Activated CD8-positive, alpha-beta memory T cell treated with anti-CD3 and anti-CD28 coated beads, Interleukin-2, amount 10 ng/mL, durations not matched to agents 7 days and 5 days (primary cell): ENCODE results near the gene PPARD. TPM values are rescaled to one million over a fixed set of nuclear protein-coding genes. Genes with fewer than 3 reads are reported as not detected.

Experiments
- ATAC-seq: fragments of 150-1000 bp; cut with Tn5 transposase; one replicate; pipeline ENCODE4 v1.10.0; 2021; ENCODE audit warnings: moderate library complexity
- CTCF ChIA-PET: fragments of 350-600 bp; sonication (Branson Sonifier 250); formaldehyde crosslinking; loops from one replicate; lab custom pipeline; 2021; ENCODE audit warnings: antibody characterized with exemption; lab: Charles Lee
- DNase-seq: peaks from one replicate; pipeline ENCODE4 v3.0.0-alpha.2; 2020
- H3K27ac Mint-ChIP-seq: one replicate; pipeline ENCODE4 v1.8.0; 2021; ENCODE audit warnings: mild to moderate bottlenecking, mixed read lengths
- H3K27me3 Mint-ChIP-seq: one replicate; pipeline ENCODE4 v1.8.0; 2021; ENCODE audit warnings: mixed read lengths
- H3K36me3 Mint-ChIP-seq: one replicate; pipeline ENCODE4 v1.8.0; 2021; ENCODE audit warnings: mild to moderate bottlenecking, mixed read lengths
- H3K4me1 Mint-ChIP-seq: one replicate; pipeline ENCODE4 v1.8.0; 2021; ENCODE audit warnings: mixed read lengths
- H3K4me3 Mint-ChIP-seq: one replicate; pipeline ENCODE4 v1.8.0; 2021; ENCODE audit warnings: mild to moderate bottlenecking, moderate library complexity, mixed read lengths
- H3K9me3 Mint-ChIP-seq: one replicate; pipeline ENCODE4 v1.8.0; 2022; ENCODE audit warnings: low read depth, mixed read lengths
- total RNA-seq, 2 experiments: library from RNA; stranded (reverse); gene quantifications; one replicate each; pipeline ENCODE4 v1.2.3, GENCODE V29; 2021

PPARD gene
- total RNA-seq, 2 experiments from 2014 or later = 16.4 to 18.8 TPM

- H3K4me3 Mint-ChIP-seq = peak overlapping the region; percentile 95
- CTCF ChIA-PET = interaction anchor here (0.6 to 6.6 kb wide), 20 partner anchors 9 to 209 kb away, joined by 3 to 181 read pairs (median 6); partner anchors contain the start of genes DEF6, FANCE and RPL10A
- peaks cover 3% of the 10 kb centered on the region for H3K27me3 Mint-ChIP-seq
- no peak for ATAC-seq
- H3K4me1 Mint-ChIP-seq = peaks cover 31% of the 10 kb centered on the region
- H3K36me3 Mint-ChIP-seq = peaks cover 10% of the 10 kb centered on the region
- DNase-seq = no peak
- no peaks in the 10 kb centered on the region for H3K9me3 Mint-ChIP-seq
- peak overlapping the region; percentile 72 for H3K27ac Mint-ChIP-seq
Observed at GRCh38 chr6:35343092-35343834, 905 bp downstream of the PPARD start.

- no peaks in the 10 kb centered on the region for H3K9me3 Mint-ChIP-seq
- H3K4me3 Mint-ChIP-seq = peak overlapping the region; percentile 95
- no peak overlapping the region for H3K27ac Mint-ChIP-seq
- CTCF ChIA-PET = interaction anchor here (1.2 to 6.6 kb wide), 9 partner anchors 9 to 209 kb away, joined by 3 to 181 read pairs (median 15); partner anchors contain the start of genes DEF6, FANCE and RPL10A
- peaks cover 15% of the 10 kb centered on the region for H3K36me3 Mint-ChIP-seq
- H3K27me3 Mint-ChIP-seq = no peaks in the 10 kb centered on the region
- ATAC-seq = no peak
- DNase-seq = no peak
- peaks cover 37% of the 10 kb centered on the region for H3K4me1 Mint-ChIP-seq
Observed at GRCh38 chr6:35343835-35344550, 1.6 kb downstream of the PPARD start.

- H3K27me3 Mint-ChIP-seq = no peaks in the 10 kb centered on the region
- peaks cover 22% of the 10 kb centered on the region for H3K4me1 Mint-ChIP-seq
- H3K27ac Mint-ChIP-seq = no peak overlapping the region
- H3K36me3 Mint-ChIP-seq = peaks cover 50% of the 10 kb centered on the region
- CTCF ChIA-PET = interaction anchor here (0.7 to 1.6 kb wide), 3 partner anchors 24 to 1920 kb away, joined by 3 read pairs; no protein-coding TSS in a partner anchor
- ATAC-seq = no peak
- no peak for DNase-seq
- H3K4me3 Mint-ChIP-seq = no peak overlapping the region
- no peaks in the 10 kb centered on the region for H3K9me3 Mint-ChIP-seq
Observed at GRCh38 chr6:35351422-35351821, 9.1 kb downstream of the PPARD start.

GRCh38 chr6:35352735-35353134, 10.4 kb downstream of the PPARD start:
- no peak for DNase-seq
- no peaks in the 10 kb centered on the region for H3K27me3 Mint-ChIP-seq
- CTCF ChIA-PET = interaction anchor here (0.5 to 1.6 kb wide), 3 partner anchors 9 to 25 kb away, joined by 3 read pairs; no protein-coding TSS in a partner anchor
- H3K9me3 Mint-ChIP-seq = no peaks in the 10 kb centered on the region
- no peak overlapping the region for H3K4me3 Mint-ChIP-seq
- H3K4me1 Mint-ChIP-seq = peaks cover 19% of the 10 kb centered on the region
- no peak for ATAC-seq
- no peak overlapping the region for H3K27ac Mint-ChIP-seq
- peaks cover 50% of the 10 kb centered on the region for H3K36me3 Mint-ChIP-seq

GRCh38 chr6:35354361-35355135, 12.2 kb downstream of the PPARD start:
- ATAC-seq (no peak), DNase-seq (no peak)
- Mint-ChIP-seq H3K4me3 (no peak overlapping the region), H3K27ac (no peak overlapping the region), H3K9me3 (no peaks in the 10 kb centered on the region), H3K4me1 (peaks cover 16% of the 10 kb centered on the region), H3K27me3 (no peaks in the 10 kb centered on the region), H3K36me3 (peaks cover 42% of the 10 kb centered on the region)
- CTCF ChIA-PET = interaction anchor here (1.7 to 2.5 kb wide), 2 partner anchors 12 to 95 kb away, joined by 5 to 9 read pairs; partner anchors contain the start of gene PPARD

GRCh38 chr6:35356391-35356790, 14.0 kb downstream of the PPARD start:
- ATAC-seq = no peak
- Mint-ChIP-seq H3K4me1 (peaks cover 11% of the 10 kb centered on the region), H3K4me3 (no peak overlapping the region), H3K9me3 (no peaks in the 10 kb centered on the region), H3K36me3 (peaks cover 31% of the 10 kb centered on the region), H3K27me3 (no peaks in the 10 kb centered on the region), H3K27ac (no peak overlapping the region)
- CTCF ChIA-PET = interaction anchor here (1.2 to 2.5 kb wide), 2 partner anchors 63 to 93 kb away, joined by 4 to 9 read pairs; no protein-coding TSS in a partner anchor
- no peak for DNase-seq

GRCh38 chr6:35357677-35358076, 15.3 kb downstream of the PPARD start:
- H3K27me3 Mint-ChIP-seq = no peaks in the 10 kb centered on the region
- no peaks in the 10 kb centered on the region for H3K9me3 Mint-ChIP-seq
- peaks cover 9% of the 10 kb centered on the region for H3K4me1 Mint-ChIP-seq
- H3K36me3 Mint-ChIP-seq = peaks cover 21% of the 10 kb centered on the region
- no peak overlapping the region for H3K27ac Mint-ChIP-seq
- no peak for DNase-seq
- ATAC-seq = no peak
- CTCF ChIA-PET = interaction anchor here (1.3 kb wide), 1 partner anchor 28 kb away, joined by 3 read pairs; no protein-coding TSS in a partner anchor
- H3K4me3 Mint-ChIP-seq = no peak overlapping the region

- DNase-seq (no peak), ATAC-seq (no peak)
- Mint-ChIP-seq H3K4me1 (peaks cover 11% of the 10 kb centered on the region), H3K27me3 (no peaks in the 10 kb centered on the region), H3K4me3 (no peak overlapping the region), H3K27ac (no peak overlapping the region), H3K36me3 (peaks cover 17% of the 10 kb centered on the region), H3K9me3 (no peaks in the 10 kb centered on the region)
- CTCF ChIA-PET = interaction anchor here (1.1 to 1.3 kb wide), 2 partner anchors 28 to 91 kb away, joined by 3 read pairs; no protein-coding TSS in a partner anchor
Observed at GRCh38 chr6:35358086-35358485, 15.7 kb downstream of the PPARD start.

- no peak for DNase-seq
- CTCF ChIA-PET = interaction anchor here (1.2 to 1.9 kb wide), 2 partner anchors 56 to 66 kb away, joined by 3 to 4 read pairs; no protein-coding TSS in a partner anchor
- Mint-ChIP-seq H3K27me3 (no peaks in the 10 kb centered on the region), H3K9me3 (no peaks in the 10 kb centered on the region), H3K4me1 (peaks cover 11% of the 10 kb centered on the region), H3K36me3 (peaks cover 11% of the 10 kb centered on the region), H3K27ac (no peak overlapping the region), H3K4me3 (no peak overlapping the region)
- ATAC-seq = no peak
Observed at GRCh38 chr6:35359346-35359743, 17.0 kb downstream of the PPARD start.

GRCh38 chr6:35359744-35360348, 17.5 kb downstream of the PPARD start:
- Mint-ChIP-seq H3K27ac (no peak overlapping the region), H3K36me3 (peaks cover 9% of the 10 kb centered on the region), H3K9me3 (no peaks in the 10 kb centered on the region), H3K4me1 (peaks cover 11% of the 10 kb centered on the region), H3K4me3 (no peak overlapping the region), H3K27me3 (no peaks in the 10 kb centered on the region)
- ATAC-seq = no peak
- DNase-seq = no peak
- CTCF ChIA-PET = interaction anchor here (1.2 to 1.9 kb wide), 2 partner anchors 55 to 67 kb away, joined by 3 to 4 read pairs; no protein-coding TSS in a partner anchor

- H3K4me1 Mint-ChIP-seq = peaks cover 11% of the 10 kb centered on the region
- no peak overlapping the region for H3K27ac Mint-ChIP-seq
- no peak overlapping the region for H3K4me3 Mint-ChIP-seq
- CTCF ChIA-PET = interaction anchor here (1.2 to 1.9 kb wide), 2 partner anchors 55 to 67 kb away, joined by 3 to 4 read pairs; no protein-coding TSS in a partner anchor
- H3K36me3 Mint-ChIP-seq = peaks cover 9% of the 10 kb centered on the region
- ATAC-seq = no peak
- no peak for DNase-seq
- H3K9me3 Mint-ChIP-seq = no peaks in the 10 kb centered on the region
- no peaks in the 10 kb centered on the region for H3K27me3 Mint-ChIP-seq
Observed at GRCh38 chr6:35360349-35361138, 18.2 kb downstream of the PPARD start.

- H3K27ac Mint-ChIP-seq = no peak overlapping the region
- H3K9me3 Mint-ChIP-seq = no peaks in the 10 kb centered on the region
- peaks cover 18% of the 10 kb centered on the region for H3K4me1 Mint-ChIP-seq
- CTCF ChIA-PET = no interaction called here
- peaks cover 6% of the 10 kb centered on the region for H3K36me3 Mint-ChIP-seq
- ATAC-seq (no peak), DNase-seq (no peak)
- H3K27me3 Mint-ChIP-seq = no peaks in the 10 kb centered on the region
- H3K4me3 Mint-ChIP-seq = no peak overlapping the region
Observed at GRCh38 chr6:35362200-35362599, 19.8 kb downstream of the PPARD start.
